Peyer's patch (tissue), 4 donors: ENCODE measurements around the gene MEX3A.

Experiments
- POLR2A ChIP-seq, 2 donors: fragments of 450-650 bp; IDR thresholded peaks; one replicate each; pipeline ENCODE4 v1.5.1; 2017; ENCODE audit warnings: antibody characterized with exemption in 2 of 2, mild to moderate bottlenecking in 2 of 2, moderate library complexity in 2 of 2
- TF ChIP-seq, protein P1 (sequence below), 6 experiments: fragments of 450-650 bp in 4 of 6; fragments of 200-600 bp in 2 of 6; sonication (generic) in 1 of 6; IDR thresholded peaks; one replicate each; pipeline ENCODE4 v1.5.1; 2017 to 2019; ENCODE audit warnings: antibody characterized with exemption in 6 of 6, mild to moderate bottlenecking in 3 of 6, moderate library complexity in 1 of 6

DNA sequence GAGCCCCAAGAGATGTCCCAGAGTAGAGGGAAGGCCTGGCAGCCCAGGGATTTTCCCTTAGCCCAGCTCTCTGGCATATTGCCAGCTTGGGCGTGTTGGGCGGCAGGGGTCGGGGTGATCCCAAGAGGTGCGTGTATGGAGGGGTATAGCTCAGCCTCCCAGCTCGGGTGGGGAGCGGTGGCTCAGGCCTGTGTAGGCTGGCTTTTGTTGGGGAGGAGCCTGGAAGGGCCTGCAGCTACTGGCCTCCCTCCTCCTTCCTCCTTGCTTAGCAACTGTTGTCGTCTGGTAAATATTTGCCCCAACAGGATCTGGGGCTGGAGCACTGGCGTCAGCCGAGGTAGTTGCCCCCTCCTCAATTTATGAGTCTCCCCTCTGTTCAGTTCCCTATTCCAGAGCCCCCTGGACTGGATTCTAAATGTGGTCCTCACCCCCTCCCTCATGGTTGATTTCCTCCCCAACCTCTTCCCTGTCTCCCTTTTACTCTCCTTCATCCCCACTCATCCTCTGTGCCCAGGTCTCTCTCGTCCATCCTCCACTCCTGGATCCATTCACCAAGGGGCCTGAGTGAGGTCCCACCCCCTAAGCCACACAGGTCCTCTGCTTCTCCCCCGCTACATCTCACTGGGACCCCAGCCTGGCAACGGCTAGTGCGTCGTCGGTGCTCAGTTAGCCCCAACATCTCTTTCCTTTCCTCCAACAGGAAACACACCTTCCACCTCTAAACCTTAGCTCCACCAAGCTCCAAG lies 22.0 kb upstream of the MEX3A start:
- TF ChIP-seq, protein P1, sequence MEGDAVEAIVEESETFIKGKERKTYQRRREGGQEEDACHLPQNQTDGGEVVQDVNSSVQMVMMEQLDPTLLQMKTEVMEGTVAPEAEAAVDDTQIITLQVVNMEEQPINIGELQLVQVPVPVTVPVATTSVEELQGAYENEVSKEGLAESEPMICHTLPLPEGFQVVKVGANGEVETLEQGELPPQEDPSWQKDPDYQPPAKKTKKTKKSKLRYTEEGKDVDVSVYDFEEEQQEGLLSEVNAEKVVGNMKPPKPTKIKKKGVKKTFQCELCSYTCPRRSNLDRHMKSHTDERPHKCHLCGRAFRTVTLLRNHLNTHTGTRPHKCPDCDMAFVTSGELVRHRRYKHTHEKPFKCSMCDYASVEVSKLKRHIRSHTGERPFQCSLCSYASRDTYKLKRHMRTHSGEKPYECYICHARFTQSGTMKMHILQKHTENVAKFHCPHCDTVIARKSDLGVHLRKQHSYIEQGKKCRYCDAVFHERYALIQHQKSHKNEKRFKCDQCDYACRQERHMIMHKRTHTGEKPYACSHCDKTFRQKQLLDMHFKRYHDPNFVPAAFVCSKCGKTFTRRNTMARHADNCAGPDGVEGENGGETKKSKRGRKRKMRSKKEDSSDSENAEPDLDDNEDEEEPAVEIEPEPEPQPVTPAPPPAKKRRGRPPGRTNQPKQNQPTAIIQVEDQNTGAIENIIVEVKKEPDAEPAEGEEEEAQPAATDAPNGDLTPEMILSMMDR (IDR thresholded peaks at IDR 0.05) = no peak
- TF ChIP-seq POLR2A (IDR thresholded peaks at IDR 0.05) = no peak
